ENCODE results near the gene REG1A.

The REG1A gene

DNA sequence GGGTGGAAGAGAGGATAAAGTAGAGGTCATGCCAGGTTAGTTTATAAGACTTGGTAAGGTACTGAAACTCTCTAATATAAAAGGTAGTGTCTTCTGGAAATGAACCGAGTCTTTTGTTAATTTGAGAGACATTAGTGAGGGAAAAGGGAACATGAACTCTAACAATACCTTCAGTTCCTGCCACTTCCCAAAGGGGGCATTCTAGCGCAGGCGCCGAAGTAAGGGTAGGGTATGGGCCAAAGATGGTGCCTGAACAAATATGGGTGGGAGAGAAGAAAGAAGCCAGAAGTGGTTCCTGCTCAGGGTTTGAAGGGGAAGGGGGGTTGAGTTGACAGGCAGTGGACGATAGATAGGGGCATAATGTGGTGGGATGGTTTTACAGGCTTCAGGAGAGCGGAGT, 22.4 kb upstream of the REG1A start:
- DNase-seq (ENCODE audit: insufficient read length, low spot score) (no peak), FAIRE-seq (no peak)
- TF ChIP-seq POLR2AphosphoS5 (IDR thresholded peaks at IDR 0.05; ENCODE audit: low read depth, low read length) (no peak), POU2F2 (IDR thresholded peaks at IDR 0.05; ENCODE audit: low read depth, low read length) (no peak), SPI1 (IDR thresholded peaks at IDR 0.05; ENCODE audit: low read depth, low read length) (no peak), POLR2A (IDR thresholded peaks at IDR 0.05; ENCODE audit: low read depth, low read length) (no peak), PAX5 (IDR thresholded peaks at IDR 0.05; ENCODE audit: insufficient read depth, low read length, severe bottlenecking) (no peak), TAF1 (IDR thresholded peaks at IDR 0.05; ENCODE audit: low read depth, low read length) (no peak)

DNA sequence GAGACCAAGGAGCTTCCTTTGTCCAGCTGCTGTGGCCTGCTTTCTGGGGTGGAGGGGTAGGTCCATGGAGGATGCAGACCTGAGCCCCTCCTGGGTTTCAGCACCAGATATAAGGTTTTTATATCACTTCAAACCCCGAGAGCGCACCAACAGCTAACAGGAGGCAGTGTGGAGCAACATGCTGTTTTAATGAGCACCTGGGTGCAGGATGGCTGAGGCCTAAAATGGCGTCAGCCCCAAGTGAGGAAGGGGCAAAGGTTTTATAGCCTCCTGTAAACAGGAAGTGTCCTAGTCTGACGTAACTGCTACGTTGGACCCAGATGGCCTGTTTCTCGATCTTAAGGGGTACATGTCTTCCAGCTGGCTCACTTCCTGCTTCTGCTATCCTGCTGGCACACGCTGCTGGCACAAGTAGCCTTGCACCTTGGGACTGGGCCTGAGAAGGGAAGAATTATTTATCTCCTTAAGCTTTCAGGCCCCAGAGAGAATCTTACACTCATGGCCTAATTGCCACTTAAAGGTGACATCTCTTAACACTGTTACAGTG, 21.1 kb upstream of the REG1A start:
- FAIRE-seq (no peak), DNase-seq (ENCODE audit: insufficient read length, low spot score) (no peak)
- TF ChIP-seq POLR2A (IDR thresholded peaks at IDR 0.05; ENCODE audit: low read depth, low read length) (no peak), POU2F2 (IDR thresholded peaks at IDR 0.05; ENCODE audit: low read depth, low read length) (no peak), PAX5 (IDR thresholded peaks at IDR 0.05; ENCODE audit: insufficient read depth, low read length, severe bottlenecking) (no peak), TAF1 (IDR thresholded peaks at IDR 0.05; ENCODE audit: low read depth, low read length) (no peak), POLR2AphosphoS5 (IDR thresholded peaks at IDR 0.05; ENCODE audit: low read depth, low read length) (no peak), SPI1 (IDR thresholded peaks at IDR 0.05; ENCODE audit: low read depth, low read length) (no peak)

DNA sequence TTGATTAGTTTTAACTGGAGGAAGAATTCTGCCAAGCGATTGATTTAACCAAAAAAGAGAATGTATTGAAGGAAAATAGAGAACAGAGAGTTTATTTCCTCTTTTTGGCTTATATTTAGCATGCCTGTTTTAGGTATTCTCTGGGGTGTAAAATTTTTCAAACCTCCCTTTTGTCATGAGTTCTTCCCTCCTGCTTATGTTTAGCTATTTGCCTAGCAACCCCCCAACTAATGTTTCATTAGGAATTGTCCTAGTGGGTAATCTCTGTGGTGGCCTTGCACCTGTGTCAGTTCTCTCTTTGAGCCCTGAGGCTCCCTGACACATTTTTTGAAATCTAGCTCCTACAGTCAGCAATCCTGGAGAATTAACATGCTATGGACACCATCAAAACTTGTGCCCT, 20.0 kb upstream of the REG1A start:
- no peak for FAIRE-seq

DNA sequence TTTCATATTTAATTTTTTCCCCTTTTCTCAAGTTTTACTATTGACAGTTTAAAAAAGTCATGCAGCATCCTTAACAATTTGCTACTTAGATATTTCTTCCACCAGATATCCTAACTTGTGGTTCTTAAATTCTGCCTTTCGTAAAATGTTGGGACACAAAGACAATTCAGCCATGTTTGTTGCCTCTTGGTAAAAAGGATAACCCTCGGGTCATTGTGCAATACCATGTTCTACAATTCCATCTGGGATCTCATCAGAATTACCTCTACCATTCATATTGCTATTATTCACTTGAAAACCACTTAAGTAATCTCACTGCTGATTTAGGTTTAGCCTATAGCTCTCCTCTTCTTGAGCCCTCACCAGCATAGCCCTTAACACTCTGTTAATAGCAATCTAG, 19.3 kb upstream of the REG1A start:
- DNase-seq (ENCODE audit: insufficient read length, low spot score) (no peak), FAIRE-seq (no peak)
- TF ChIP-seq POU2F2 (IDR thresholded peaks at IDR 0.05; ENCODE audit: low read depth, low read length) (no peak), POLR2AphosphoS5 (IDR thresholded peaks at IDR 0.05; ENCODE audit: low read depth, low read length) (no peak), PAX5 (IDR thresholded peaks at IDR 0.05; ENCODE audit: insufficient read depth, low read length, severe bottlenecking) (no peak), SPI1 (IDR thresholded peaks at IDR 0.05; ENCODE audit: low read depth, low read length) (no peak), TAF1 (IDR thresholded peaks at IDR 0.05; ENCODE audit: low read depth, low read length) (no peak), POLR2A (IDR thresholded peaks at IDR 0.05; ENCODE audit: low read depth, low read length) (no peak)

More for the DNA sequence above, 20.0 kb upstream of the REG1A start:
- TF ChIP-seq PAX5 (IDR thresholded peaks at IDR 0.05; ENCODE audit: insufficient read depth, low read length, severe bottlenecking) (no peak), SPI1 (IDR thresholded peaks at IDR 0.05; ENCODE audit: low read depth, low read length) (no peak), POLR2A (IDR thresholded peaks at IDR 0.05; ENCODE audit: low read depth, low read length) (no peak), POLR2AphosphoS5 (IDR thresholded peaks at IDR 0.05; ENCODE audit: low read depth, low read length) (no peak), TAF1 (IDR thresholded peaks at IDR 0.05; ENCODE audit: low read depth, low read length) (no peak), POU2F2 (IDR thresholded peaks at IDR 0.05; ENCODE audit: low read depth, low read length) (no peak)
- DNase-seq (ENCODE audit: insufficient read length, low spot score): no peak

DNA sequence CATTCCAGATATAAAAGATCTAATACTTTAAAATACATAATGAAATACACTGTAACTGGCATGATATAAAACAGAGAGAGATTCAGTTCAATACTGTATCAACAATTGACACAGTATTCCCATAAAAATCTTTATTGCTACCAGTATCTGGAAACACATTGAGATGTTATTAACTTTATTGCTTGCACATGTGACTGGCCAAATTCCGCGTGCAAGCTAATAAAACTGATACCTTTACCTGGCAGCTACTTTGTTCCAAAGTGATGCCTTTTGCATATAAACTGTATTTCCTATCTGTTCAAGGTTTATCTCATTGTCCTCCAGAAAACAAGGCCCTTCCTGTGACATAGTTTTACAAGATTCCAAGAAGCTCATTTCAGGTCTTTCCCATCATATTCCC, 17.1 kb upstream of the REG1A start:
- no peak for FAIRE-seq
- no peak for DNase-seq (ENCODE audit: insufficient read length, low spot score)
- TF ChIP-seq POU2F2 (IDR thresholded peaks at IDR 0.05; ENCODE audit: low read depth, low read length) (no peak), SPI1 (IDR thresholded peaks at IDR 0.05; ENCODE audit: low read depth, low read length) (no peak), POLR2A (IDR thresholded peaks at IDR 0.05; ENCODE audit: low read depth, low read length) (no peak), PAX5 (IDR thresholded peaks at IDR 0.05; ENCODE audit: insufficient read depth, low read length, severe bottlenecking) (no peak), POLR2AphosphoS5 (IDR thresholded peaks at IDR 0.05; ENCODE audit: low read depth, low read length) (no peak), TAF1 (IDR thresholded peaks at IDR 0.05; ENCODE audit: low read depth, low read length) (no peak)

DNA sequence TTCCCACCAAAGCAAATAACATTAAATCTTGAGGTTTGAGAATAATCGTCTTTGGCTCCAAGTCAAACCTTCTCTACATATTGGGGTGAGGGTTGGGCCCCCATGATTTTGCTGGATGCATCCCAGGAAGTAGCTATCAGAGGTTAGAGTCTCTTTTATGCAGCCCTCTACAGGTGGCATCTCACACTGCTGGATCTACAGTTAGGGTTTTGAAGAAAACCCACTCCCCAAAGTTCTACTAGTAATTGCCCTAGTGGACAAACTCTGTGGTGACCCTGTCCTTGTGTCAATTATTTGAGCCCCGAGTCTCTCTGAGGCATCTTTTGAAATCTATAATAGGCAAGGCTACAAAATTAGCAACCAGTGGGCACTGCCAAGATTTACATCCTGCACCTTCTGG, 15.0 kb upstream of the REG1A start:
- FAIRE-seq (no peak), DNase-seq (ENCODE audit: insufficient read length, low spot score) (no peak)
- TF ChIP-seq POLR2AphosphoS5 (IDR thresholded peaks at IDR 0.05; ENCODE audit: low read depth, low read length) (no peak), POU2F2 (IDR thresholded peaks at IDR 0.05; ENCODE audit: low read depth, low read length) (no peak), TAF1 (IDR thresholded peaks at IDR 0.05; ENCODE audit: low read depth, low read length) (no peak), SPI1 (IDR thresholded peaks at IDR 0.05; ENCODE audit: low read depth, low read length) (no peak), PAX5 (IDR thresholded peaks at IDR 0.05; ENCODE audit: insufficient read depth, low read length, severe bottlenecking) (no peak), POLR2A (IDR thresholded peaks at IDR 0.05; ENCODE audit: low read depth, low read length) (no peak)

DNA sequence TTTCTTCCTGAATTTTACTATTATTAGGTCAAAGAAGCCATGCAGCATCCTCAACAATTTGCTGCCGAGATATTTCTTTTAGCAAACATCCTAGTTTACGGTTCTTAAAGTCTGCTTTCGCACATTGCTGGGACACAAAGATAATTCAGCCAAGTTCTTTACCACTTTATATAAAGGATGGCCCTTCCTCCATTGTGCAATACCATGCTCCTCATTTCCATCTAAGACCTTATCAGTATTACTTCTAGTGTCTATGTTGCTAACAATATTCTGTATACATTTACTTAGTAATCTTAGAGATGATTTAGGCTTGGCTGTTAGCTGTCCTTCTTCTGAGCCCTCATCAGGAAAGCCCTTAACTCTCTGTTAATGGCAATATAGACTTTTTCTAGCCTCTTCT, 8.0 kb upstream of the REG1A start:
- FAIRE-seq: no peak
- DNase-seq (ENCODE audit: insufficient read length, low spot score): no peak
- TF ChIP-seq POU2F2 (IDR thresholded peaks at IDR 0.05; ENCODE audit: low read depth, low read length): no peak
- no peak for TF ChIP-seq POLR2A (IDR thresholded peaks at IDR 0.05; ENCODE audit: low read depth, low read length)
- TF ChIP-seq TAF1 (IDR thresholded peaks at IDR 0.05; ENCODE audit: low read depth, low read length): no peak
- no peak for TF ChIP-seq SPI1 (IDR thresholded peaks at IDR 0.05; ENCODE audit: low read depth, low read length)
- TF ChIP-seq PAX5 (IDR thresholded peaks at IDR 0.05; ENCODE audit: insufficient read depth, low read length, severe bottlenecking): no peak
- no peak for TF ChIP-seq POLR2AphosphoS5 (IDR thresholded peaks at IDR 0.05; ENCODE audit: low read depth, low read length)

DNA sequence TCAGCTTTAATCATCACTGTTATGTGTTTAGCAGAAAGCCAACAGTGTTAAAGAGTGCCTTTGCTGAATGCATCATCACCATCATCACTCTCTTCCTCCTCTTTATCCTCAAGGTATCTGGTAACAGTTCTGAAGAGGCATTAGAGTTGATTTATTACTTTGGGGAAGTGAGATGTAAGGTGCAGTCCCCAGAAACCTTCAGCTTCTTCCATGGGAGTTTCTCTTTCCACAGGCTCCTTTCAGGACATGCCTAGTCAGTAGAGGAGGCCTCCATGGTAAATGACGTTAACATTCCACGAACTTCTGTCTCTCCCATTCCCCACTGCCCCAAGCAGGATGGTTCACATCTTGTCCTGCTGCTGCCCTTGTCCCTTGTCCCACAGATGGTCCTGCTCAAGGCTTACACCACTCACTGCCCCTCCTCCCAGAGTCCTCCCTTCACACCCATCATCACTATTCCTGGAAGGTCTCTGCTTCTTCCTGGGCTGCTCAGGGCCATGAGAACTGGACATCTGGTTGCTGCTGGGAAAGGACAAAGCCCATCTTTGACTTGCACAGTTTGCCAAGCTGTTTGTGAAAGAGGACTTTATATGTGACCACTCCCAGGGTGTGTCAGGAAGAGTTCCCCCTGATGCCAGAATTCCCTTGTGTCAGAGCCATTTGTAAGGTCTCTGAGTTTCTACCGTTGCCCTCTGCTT, 5.3 kb upstream of the REG1A start:
- FAIRE-seq: no peak
- TF ChIP-seq SPI1 (IDR thresholded peaks at IDR 0.05; ENCODE audit: low read depth, low read length) (no peak), POLR2A (IDR thresholded peaks at IDR 0.05; ENCODE audit: low read depth, low read length) (no peak), POLR2AphosphoS5 (IDR thresholded peaks at IDR 0.05; ENCODE audit: low read depth, low read length) (no peak), POU2F2 (IDR thresholded peaks at IDR 0.05; ENCODE audit: low read depth, low read length) (no peak), PAX5 (IDR thresholded peaks at IDR 0.05; ENCODE audit: insufficient read depth, low read length, severe bottlenecking) (no peak), TAF1 (IDR thresholded peaks at IDR 0.05; ENCODE audit: low read depth, low read length) (no peak)
- no peak for DNase-seq (ENCODE audit: insufficient read length, low spot score)

DNA sequence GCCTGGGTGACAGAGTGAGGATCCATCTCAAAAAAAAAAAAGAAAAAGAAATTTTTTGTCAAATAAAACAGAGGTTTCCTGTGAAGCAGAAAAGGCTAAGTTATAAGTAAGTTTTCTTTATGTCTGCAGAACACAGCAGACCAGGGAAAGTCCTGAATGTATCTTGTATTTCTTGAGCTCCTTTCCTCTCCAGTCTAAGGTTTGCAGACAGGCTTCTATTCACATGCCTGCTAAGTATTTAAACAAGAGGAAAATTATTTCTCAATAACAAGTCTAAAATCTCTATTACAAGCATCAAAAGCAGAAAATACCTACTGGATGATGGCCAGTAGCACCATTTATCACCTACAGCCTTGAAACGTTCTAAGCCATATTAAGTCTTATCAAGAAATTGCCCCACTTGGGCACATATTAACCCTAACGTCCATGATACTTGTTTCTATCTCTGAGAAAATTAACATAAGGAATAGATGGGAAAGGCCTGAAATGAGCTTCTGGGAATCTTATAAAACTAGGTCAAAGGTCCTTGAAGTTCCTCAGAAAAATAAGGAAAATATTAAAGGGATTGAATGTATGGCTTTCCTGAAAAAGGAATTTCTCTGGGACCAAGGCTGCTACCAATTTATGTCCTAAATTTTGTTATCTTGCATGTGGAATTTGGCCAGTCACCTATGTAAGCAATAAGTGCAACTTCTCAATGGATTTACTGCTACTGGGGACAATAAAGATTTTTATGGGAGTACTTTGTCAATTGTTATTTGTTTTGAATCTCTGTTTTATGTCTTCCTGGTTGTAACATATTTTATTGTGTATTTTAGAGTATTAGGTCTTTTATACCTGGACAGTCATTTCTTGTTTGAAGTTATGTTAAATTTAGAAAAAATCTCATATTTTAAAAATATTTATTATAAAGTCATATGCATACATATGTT, 3.0 kb upstream of the REG1A start:
- FAIRE-seq (no peak), DNase-seq (ENCODE audit: insufficient read length, low spot score) (no peak)
- no peak for TF ChIP-seq POLR2AphosphoS5 (IDR thresholded peaks at IDR 0.05; ENCODE audit: low read depth, low read length)
- TF ChIP-seq TAF1 (IDR thresholded peaks at IDR 0.05; ENCODE audit: low read depth, low read length): no peak

Data from GM12891 (cell line).